ENCODE results near the gene TSACC. TPM values are rescaled to one million over a fixed set of nuclear protein-coding genes. Genes with fewer than 3 reads are reported as not detected.

The TSACC gene
- total and polyA plus RNA-seq, 9 of the 15 experiments (the other 6 are each of a cell fraction or from before 2014, with no cell fraction given) = 0.45 to 7.4 (median 2.6) TPM

GRCh38 chr1:156338180-156338976 is at the start of gene TSACC, which contains the start of gene CCT3 (continued):
- TF ChIP-seq E2F1 (CRISPR knock-in tag; IDR thresholded peaks at IDR 0.05) (no peak), TEAD1 (CRISPR knock-in tag; IDR thresholded peaks at IDR 0.05) (peak in 1 of 2 experiments; percentile 28; a peak in 1 of 4 replicates), ATF1 (CRISPR knock-in tag; IDR thresholded peaks at IDR 0.05) (peak; percentile 31; the same call in 1 of the 2 replicates), ATF1 (tag; IDR thresholded peaks at IDR 0.05) (peak; percentile 97), ZNF41 (CRISPR knock-in tag; conservative IDR thresholded peaks at IDR 0.05) (no peak), HNRNPL (IDR thresholded peaks at IDR 0.05; ENCODE audit: low read depth, low read length) (no peak), ZNF134 (CRISPR knock-in tag; conservative IDR thresholded peaks at IDR 0.05) (no peak), NR2F6 (CRISPR knock-in tag; IDR thresholded peaks at IDR 0.05) (no peak), SAP30 (IDR thresholded peaks at IDR 0.05; ENCODE audit: borderline replicate concordance, insufficient read depth, low read depth, low read length, poor library complexity, severe bottlenecking) (no peak), SMARCB1 (IDR thresholded peaks at IDR 0.05; ENCODE audit: insufficient read length, low read depth) (no peak), FOXM1 (IDR thresholded peaks at IDR 0.05; ENCODE audit: low read depth) (no peak), FOXM1 (CRISPR knock-in tag; IDR thresholded peaks at IDR 0.05; ENCODE audit: low read depth) (no peak), JUN (IDR thresholded peaks at IDR 0.05; ENCODE audit: borderline replicate concordance, low read depth, low read length) (no peak; the same call in 1 of the 2 replicates), JUN (CRISPR knock-in tag; IDR thresholded peaks at IDR 0.05; ENCODE audit: borderline replicate concordance) (no peak), ZNF174 (CRISPR knock-in tag; IDR thresholded peaks at IDR 0.05) (no peak), STAG1 (CRISPR knock-in tag; IDR thresholded peaks at IDR 0.05; ENCODE audit: borderline replicate concordance) (no peak), NELFE (IDR thresholded peaks at IDR 0.05; ENCODE audit: insufficient read depth, insufficient read length) (no peak), U2AF2 (optimal IDR thresholded peaks at IDR 0.05; ENCODE audit: low read depth, low read length) (no peak), NBN (IDR thresholded peaks at IDR 0.05; ENCODE audit: low read depth) (no peak; the same call in 1 of the 2 replicates), BCL6 (CRISPR knock-in tag; IDR thresholded peaks at IDR 0.05) (no peak), CBFA2T3 (IDR thresholded peaks at IDR 0.05) (no peak), MAFF (IDR thresholded peaks at IDR 0.05; ENCODE audit: low read length) (no peak), TBP (optimal IDR thresholded peaks at IDR 0.05; ENCODE audit: low read depth, low read length) (peak; percentile 78), ELF1 (tag; IDR thresholded peaks at IDR 0.05) (peak; percentile 81), BDP1 (IDR thresholded peaks at IDR 0.05; ENCODE audit: insufficient read depth, insufficient read length) (no peak), GATAD2A (IDR thresholded peaks at IDR 0.05) (no peak)
- TF ChIP-seq, protein P1, sequence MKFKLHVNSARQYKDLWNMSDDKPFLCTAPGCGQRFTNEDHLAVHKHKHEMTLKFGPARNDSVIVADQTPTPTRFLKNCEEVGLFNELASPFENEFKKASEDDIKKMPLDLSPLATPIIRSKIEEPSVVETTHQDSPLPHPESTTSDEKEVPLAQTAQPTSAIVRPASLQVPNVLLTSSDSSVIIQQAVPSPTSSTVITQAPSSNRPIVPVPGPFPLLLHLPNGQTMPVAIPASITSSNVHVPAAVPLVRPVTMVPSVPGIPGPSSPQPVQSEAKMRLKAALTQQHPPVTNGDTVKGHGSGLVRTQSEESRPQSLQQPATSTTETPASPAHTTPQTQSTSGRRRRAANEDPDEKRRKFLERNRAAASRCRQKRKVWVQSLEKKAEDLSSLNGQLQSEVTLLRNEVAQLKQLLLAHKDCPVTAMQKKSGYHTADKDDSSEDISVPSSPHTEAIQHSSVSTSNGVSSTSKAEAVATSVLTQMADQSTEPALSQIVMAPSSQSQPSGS (CRISPR knock-in tag; IDR thresholded peaks at IDR 0.05) = no peak

Measured in K562 (cell line).